Ectodermal cell (in vitro differentiated cells): ENCODE measurements around the gene KANSL1L.
"Not testable (repeated sequence)": the region's sequence is repeated elsewhere in the genome, so short reads cannot be mapped to it uniquely, and the experiment has no call there.

Source experiments
- H3K27ac ChIP-seq: 2 replicates; pipeline ENCODE4 v1.7.0; 2013; ENCODE audit warnings: mild to moderate bottlenecking, low read depth, low read length; ENCODE audit not compliant: insufficient read depth, poor library complexity, severe bottlenecking
- H3K27me3 ChIP-seq: 2 replicates; pipeline ENCODE4 v1.7.0; 2013; ENCODE audit warnings: mild to moderate bottlenecking, low read length; ENCODE audit not compliant: insufficient read depth, control insufficient read depth, poor library complexity, severe bottlenecking
- H3K36me3 ChIP-seq: one replicate; pipeline ENCODE4 v1.7.0; 2013; ENCODE audit warnings: low read length; ENCODE audit not compliant: control insufficient read depth, insufficient read depth
- H3K4me1 ChIP-seq: one replicate; pipeline ENCODE4 v1.7.0; 2013; ENCODE audit warnings: low read length; ENCODE audit not compliant: control insufficient read depth, insufficient read depth
- H3K4me3 ChIP-seq: 2 replicates; pipeline ENCODE4 v1.7.0; 2013; ENCODE audit warnings: low read depth, low read length, control low read depth; ENCODE audit not compliant: insufficient read depth
- H3K9me3 ChIP-seq: 2 replicates; pipeline ENCODE4 v1.7.0; 2013; ENCODE audit warnings: mild to moderate bottlenecking, low read length, moderate library complexity; ENCODE audit not compliant: control insufficient read depth
- WGBS, 2 experiments: methylation state at CpG; one replicate each; pipeline ENCODE4 v1.1.7; 2013; ENCODE audit warnings: missing lambda C conversion rate in 2 of 2; 5-methylcytosine and 5-hydroxymethylcytosine counted together

The KANSL1L gene

GRCh38 chr2:210195101-210195852 lies 24.1 kb upstream of the KANSL1L start:
- no peak overlapping the region for H3K27ac ChIP-seq
- no peaks in the 10 kb centered on the region for H3K4me1 ChIP-seq
- 74 to 79% methylated on average over 7 to 8 of the region's 8 CpGs for WGBS, 2 experiments
- H3K36me3 ChIP-seq, result no peaks in the 10 kb centered on the region
- no peaks in the 10 kb centered on the region for H3K9me3 ChIP-seq
- no peaks in the 10 kb centered on the region for H3K27me3 ChIP-seq
- no peak overlapping the region for H3K4me3 ChIP-seq

- 74 to 99% methylated on average over 3 of the region's 4 CpGs for WGBS, 2 experiments
- Histone ChIP-seq H3K27ac (no peak overlapping the region), H3K4me3 (no peak overlapping the region)
Observed at GRCh38 chr2:210190345-210190744, 19.1 kb upstream of the KANSL1L start.

GRCh38 chr2:210189452-210190138 lies 18.4 kb upstream of the KANSL1L start:
- no peak overlapping the region for H3K27ac ChIP-seq
- no peaks in the 10 kb centered on the region for H3K36me3 ChIP-seq
- H3K9me3 ChIP-seq, result no peaks in the 10 kb centered on the region
- no CpG with 5 or more reads among the region's 1 CpG for WGBS, 2 experiments
- H3K4me3 ChIP-seq, result no peak overlapping the region
- H3K27me3 ChIP-seq, result no peaks in the 10 kb centered on the region
- no peaks in the 10 kb centered on the region for H3K4me1 ChIP-seq

More at GRCh38 chr2:210190345-210190744, 19.1 kb upstream of the KANSL1L start:
- Histone ChIP-seq H3K36me3 (no peaks in the 10 kb centered on the region), H3K4me1 (no peaks in the 10 kb centered on the region), H3K9me3 (no peaks in the 10 kb centered on the region), H3K27me3 (no peaks in the 10 kb centered on the region)

GRCh38 chr2:210188755-210189154 lies 17.5 kb upstream of the KANSL1L start:
- Histone ChIP-seq H3K36me3 (no peaks in the 10 kb centered on the region), H3K9me3 (peaks cover 2% of the 10 kb centered on the region), H3K4me3 (no peak overlapping the region), H3K27me3 (no peaks in the 10 kb centered on the region), H3K27ac (no peak overlapping the region), H3K4me1 (no peaks in the 10 kb centered on the region)
- 93 to 96% methylated on average over 2 of the region's 2 CpGs for WGBS, 2 experiments

- Histone ChIP-seq H3K4me3 (no peak overlapping the region), H3K27me3 (no peaks in the 10 kb centered on the region), H3K36me3 (no peaks in the 10 kb centered on the region), H3K9me3 (peaks cover 2% of the 10 kb centered on the region), H3K27ac (no peak overlapping the region), H3K4me1 (no peaks in the 10 kb centered on the region)
- 61 to 69% methylated on average over 3 of the region's 3 CpGs for WGBS, 2 experiments
Observed at GRCh38 chr2:210188190-210188589, 17.0 kb upstream of the KANSL1L start.

GRCh38 chr2:210183936-210184335 lies 12.7 kb upstream of the KANSL1L start:
- H3K27ac ChIP-seq, H3K4me1 ChIP-seq, H3K36me3 ChIP-seq, H3K4me3 ChIP-seq, H3K9me3 ChIP-seq, H3K27me3 ChIP-seq: not testable (repeated sequence)
- 94% methylated on average over 1 of the region's 1 CpG; no CpG with 5 or more reads in 1 of the 2 experiments for WGBS, 2 experiments

GRCh38 chr2:210181606-210182088 lies 10.4 kb upstream of the KANSL1L start:
- not testable (repeated sequence) for H3K4me3 ChIP-seq, H3K36me3 ChIP-seq, H3K4me1 ChIP-seq, H3K9me3 ChIP-seq, H3K27me3 ChIP-seq, H3K27ac ChIP-seq
- WGBS, 2 experiments, result 59% methylated on average over 12 of the region's 12 CpGs

- H3K9me3 ChIP-seq, H3K4me3 ChIP-seq, H3K27ac ChIP-seq, H3K36me3 ChIP-seq, H3K27me3 ChIP-seq, H3K4me1 ChIP-seq: not testable (repeated sequence)
- WGBS, 2 experiments, result 80 to 84% methylated on average over 3 of the region's 3 CpGs
Observed at GRCh38 chr2:210181033-210181605, 9.9 kb upstream of the KANSL1L start.

GRCh38 chr2:210180477-210180876 lies 9.3 kb upstream of the KANSL1L start:
- no peak overlapping the region for H3K27ac ChIP-seq
- no peaks in the 10 kb centered on the region for H3K27me3 ChIP-seq
- no peaks in the 10 kb centered on the region for H3K36me3 ChIP-seq
- H3K9me3 ChIP-seq, result peaks cover 2% of the 10 kb centered on the region
- no peak overlapping the region for H3K4me3 ChIP-seq
- peaks cover 8% of the 10 kb centered on the region for H3K4me1 ChIP-seq
- 89 to 92% methylated on average over 1 of the region's 1 CpG for WGBS, 2 experiments

- no peak overlapping the region for H3K4me3 ChIP-seq
Observed at GRCh38 chr2:210179351-210179990, 8.3 kb upstream of the KANSL1L start.

More at GRCh38 chr2:210179351-210179990, 8.3 kb upstream of the KANSL1L start:
- Histone ChIP-seq H3K4me1 (peaks cover 8% of the 10 kb centered on the region), H3K27me3 (no peaks in the 10 kb centered on the region), H3K27ac (no peak overlapping the region), H3K36me3 (no peaks in the 10 kb centered on the region), H3K9me3 (peaks cover 2% of the 10 kb centered on the region)
